ENCODE measurements around the gene RPN2.

The RPN2 gene

DNA sequence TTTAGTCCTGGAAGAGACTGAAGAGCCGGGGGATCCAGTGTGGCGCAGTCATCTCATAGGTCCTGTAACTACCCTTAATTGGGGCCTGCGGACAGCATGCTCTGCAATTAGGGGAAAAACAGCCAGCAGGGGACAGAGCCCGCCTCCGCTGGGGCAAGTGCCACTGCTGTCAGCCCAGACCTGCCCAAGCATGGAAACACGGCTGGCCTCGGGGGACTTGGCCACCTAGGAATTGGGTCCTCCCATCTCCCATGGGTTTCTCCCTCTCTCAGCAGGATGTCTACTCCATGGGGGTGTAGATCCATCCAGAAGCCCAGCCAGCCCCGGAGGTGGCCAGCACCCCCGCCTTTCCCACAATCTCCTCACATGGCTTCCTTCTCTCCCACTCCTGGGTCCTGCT is 78.9 kb downstream of the RPN2 start:
- no peak for DNase-seq (ENCODE audit: low read depth)
- no peak overlapping the region for H3K4me3 ChIP-seq (ENCODE audit: control insufficient read depth, low read depth, low read length)
- TF ChIP-seq, protein P1, sequence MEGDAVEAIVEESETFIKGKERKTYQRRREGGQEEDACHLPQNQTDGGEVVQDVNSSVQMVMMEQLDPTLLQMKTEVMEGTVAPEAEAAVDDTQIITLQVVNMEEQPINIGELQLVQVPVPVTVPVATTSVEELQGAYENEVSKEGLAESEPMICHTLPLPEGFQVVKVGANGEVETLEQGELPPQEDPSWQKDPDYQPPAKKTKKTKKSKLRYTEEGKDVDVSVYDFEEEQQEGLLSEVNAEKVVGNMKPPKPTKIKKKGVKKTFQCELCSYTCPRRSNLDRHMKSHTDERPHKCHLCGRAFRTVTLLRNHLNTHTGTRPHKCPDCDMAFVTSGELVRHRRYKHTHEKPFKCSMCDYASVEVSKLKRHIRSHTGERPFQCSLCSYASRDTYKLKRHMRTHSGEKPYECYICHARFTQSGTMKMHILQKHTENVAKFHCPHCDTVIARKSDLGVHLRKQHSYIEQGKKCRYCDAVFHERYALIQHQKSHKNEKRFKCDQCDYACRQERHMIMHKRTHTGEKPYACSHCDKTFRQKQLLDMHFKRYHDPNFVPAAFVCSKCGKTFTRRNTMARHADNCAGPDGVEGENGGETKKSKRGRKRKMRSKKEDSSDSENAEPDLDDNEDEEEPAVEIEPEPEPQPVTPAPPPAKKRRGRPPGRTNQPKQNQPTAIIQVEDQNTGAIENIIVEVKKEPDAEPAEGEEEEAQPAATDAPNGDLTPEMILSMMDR (conservative IDR thresholded peaks at IDR 0.05; ENCODE audit: control insufficient read depth, insufficient read depth, low read depth, low read length), result no peak

DNA sequence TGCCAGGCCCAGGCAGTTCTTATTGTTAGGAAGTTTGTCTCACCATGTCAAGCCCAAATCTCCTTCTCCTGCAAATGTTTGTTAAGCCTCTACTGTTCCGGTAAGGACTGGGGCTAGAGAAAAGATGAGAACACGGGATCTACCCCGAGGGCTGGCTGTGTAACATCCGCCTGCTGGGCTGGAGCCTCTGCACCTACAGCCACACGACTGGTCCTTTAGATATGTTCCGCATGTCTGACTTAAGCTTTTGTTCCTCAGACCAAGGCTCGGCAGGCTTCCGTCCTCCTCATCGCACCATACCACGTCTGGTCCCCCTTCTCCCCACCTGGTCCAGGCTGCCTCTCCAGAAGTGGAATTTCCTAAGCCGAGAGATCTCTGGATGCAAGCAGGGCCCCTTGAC is 79.9 kb downstream of the RPN2 start:
- no peak for DNase-seq (ENCODE audit: low read depth)
- H3K4me3 ChIP-seq (ENCODE audit: control insufficient read depth, low read depth, low read length), result no peak overlapping the region
- TF ChIP-seq, protein P1 (conservative IDR thresholded peaks at IDR 0.05; ENCODE audit: control insufficient read depth, insufficient read depth, low read depth, low read length), result no peak

DNA sequence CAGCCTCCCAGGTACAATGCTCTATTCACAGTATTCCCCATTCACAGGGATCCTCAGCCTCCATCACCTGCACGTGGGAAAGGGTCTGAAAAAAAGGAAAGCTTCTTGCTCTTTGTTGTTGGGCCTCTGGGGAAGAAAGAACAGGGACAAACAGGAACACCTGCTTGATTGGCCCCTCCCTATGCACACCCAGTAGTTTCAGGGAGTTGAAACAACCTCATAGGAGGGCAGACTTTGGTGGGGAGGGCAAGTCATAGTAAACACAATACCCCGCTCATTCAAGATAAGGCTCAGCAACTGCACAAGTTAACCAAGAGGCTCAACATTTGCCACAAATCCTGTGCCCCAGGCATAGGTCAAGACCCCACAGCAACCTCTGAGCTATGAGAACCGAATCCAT is 80.7 kb downstream of the RPN2 start:
- H3K4me3 ChIP-seq (ENCODE audit: control insufficient read depth, low read depth, low read length), result no peak overlapping the region
- TF ChIP-seq, protein P1 (conservative IDR thresholded peaks at IDR 0.05; ENCODE audit: control insufficient read depth, insufficient read depth, low read depth, low read length), result no peak
- DNase-seq (ENCODE audit: low read depth), result no peak

DNA sequence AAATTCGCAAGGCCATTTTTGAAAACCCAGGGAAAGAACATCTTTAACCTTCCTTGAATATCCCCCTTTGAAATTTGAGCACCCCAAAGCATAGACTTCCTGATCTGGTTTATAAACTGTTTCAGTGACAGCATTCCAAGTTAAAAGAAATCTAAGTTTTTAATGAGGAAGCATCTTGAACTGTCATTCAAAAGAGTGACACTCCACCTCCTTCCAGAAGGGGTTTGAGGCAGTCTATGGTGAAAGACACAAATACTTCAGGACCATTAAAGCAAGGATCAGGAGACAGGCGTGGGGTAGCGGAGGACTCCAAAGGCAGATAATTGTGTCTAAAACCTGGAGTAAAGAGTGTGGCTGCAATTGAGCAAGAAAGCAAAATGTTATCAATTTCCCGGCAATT is 81.8 kb downstream of the RPN2 start:
- TF ChIP-seq, protein P1 (conservative IDR thresholded peaks at IDR 0.05; ENCODE audit: control insufficient read depth, insufficient read depth, low read depth, low read length), result no peak
- no peak overlapping the region for H3K4me3 ChIP-seq (ENCODE audit: control insufficient read depth, low read depth, low read length)
- DNase-seq (ENCODE audit: low read depth), result no peak

DNA sequence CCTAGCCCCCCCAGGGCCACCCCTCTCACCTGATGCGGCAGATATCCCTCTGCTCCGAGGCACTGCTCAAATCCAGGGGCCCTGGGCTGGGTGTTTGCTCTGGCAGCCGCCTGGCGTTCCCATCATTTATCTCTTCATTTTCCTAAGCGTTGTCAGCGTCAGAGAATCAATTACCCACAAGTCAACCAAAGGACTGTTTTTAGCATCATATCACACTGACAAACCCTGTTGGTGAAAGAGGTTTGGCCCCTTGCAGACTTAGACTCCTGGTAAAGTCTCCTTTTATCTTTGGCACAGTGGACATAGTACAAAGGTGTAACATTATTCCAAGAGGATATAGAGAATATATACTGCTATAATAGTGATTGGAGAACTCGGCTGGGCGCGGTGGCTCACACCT is 82.6 kb downstream of the RPN2 start, which contains the start of gene GHRH:
GHRH (minus strand) TSS at position 101 of the 400 bp plus-strand sequence. CDS start 4,925 bp downstream, outside the sequence.
- H3K4me3 ChIP-seq (ENCODE audit: control insufficient read depth, low read depth, low read length), result no peak within 1 kb of the TSS
- no peak for DNase-seq (ENCODE audit: low read depth)
- TF ChIP-seq, protein P1 (conservative IDR thresholded peaks at IDR 0.05; ENCODE audit: control insufficient read depth, insufficient read depth, low read depth, low read length), result no peak

DNA sequence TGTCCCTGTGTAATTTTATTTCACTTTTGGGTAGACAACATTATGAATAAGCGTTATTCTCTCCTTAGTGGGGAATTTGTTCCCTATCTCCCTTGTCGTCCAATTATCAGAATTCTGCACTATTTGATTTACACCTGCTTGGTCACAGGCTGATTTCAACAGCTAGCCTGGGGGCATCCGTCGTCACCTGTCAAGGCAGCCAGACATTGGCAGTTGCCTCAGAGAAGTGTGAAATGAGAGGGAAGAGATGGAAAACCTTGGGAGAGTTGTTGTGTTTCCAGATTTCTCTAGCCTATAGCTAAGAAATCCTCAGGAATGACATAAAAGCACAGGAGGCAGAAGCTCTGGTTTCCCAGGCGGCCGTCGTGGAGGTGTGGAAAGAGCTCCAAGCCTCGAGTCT is 83.4 kb downstream of the RPN2 start:
- DNase-seq (ENCODE audit: low read depth), result no peak
- TF ChIP-seq, protein P1 (conservative IDR thresholded peaks at IDR 0.05; ENCODE audit: control insufficient read depth, insufficient read depth, low read depth, low read length), result no peak
- H3K4me3 ChIP-seq (ENCODE audit: control insufficient read depth, low read depth, low read length), result no peak overlapping the region

DNA sequence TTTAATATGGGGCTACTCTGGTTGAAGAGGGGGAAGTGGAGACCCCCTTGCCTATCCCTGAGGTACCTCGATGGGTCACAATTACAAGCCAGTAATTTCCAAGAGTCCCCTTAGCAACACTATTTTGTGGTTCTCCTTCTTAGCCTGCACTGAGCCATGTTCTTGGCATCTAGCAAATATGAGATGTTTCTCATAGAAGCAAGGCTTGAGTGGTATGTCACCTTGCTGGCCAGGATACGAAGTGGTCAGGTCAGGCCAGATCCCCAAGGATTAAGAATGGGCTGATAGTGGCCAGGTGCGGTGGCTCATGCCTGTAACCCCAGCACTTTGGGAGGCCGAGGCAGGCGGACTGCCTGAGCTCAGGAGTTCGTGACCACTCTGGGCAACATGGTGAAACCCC is 84.6 kb downstream of the RPN2 start:
- DNase-seq (ENCODE audit: low read depth), result no peak
- H3K4me3 ChIP-seq (ENCODE audit: control insufficient read depth, low read depth, low read length), result no peak overlapping the region
- TF ChIP-seq, protein P1 (conservative IDR thresholded peaks at IDR 0.05; ENCODE audit: control insufficient read depth, insufficient read depth, low read depth, low read length), result no peak
